Activated gamma-delta T cell treated with Interleukin-2 at 50 U/mL for 16 hours (primary cell): ENCODE data around the gene ALDOA.

Experiments used
- DNase-seq: peaks from one replicate; pipeline ENCODE4 v3.0.0-alpha.2; 2020

Gene ALDOA

GRCh38 chr16:30046178-30046577 lies 19.4 kb upstream of the ALDOA start:
- DNase-seq: no peak

GRCh38 chr16:30046588-30046987 lies 19.0 kb upstream of the ALDOA start:
- no peak for DNase-seq

- no peak for DNase-seq
Observed at GRCh38 chr16:30049871-30050270, 15.7 kb upstream of the ALDOA start.

- DNase-seq: no peak
Observed at GRCh38 chr16:30051518-30051917, 14.0 kb upstream of the ALDOA start.

GRCh38 chr16:30052671-30053372 lies 12.7 kb upstream of the ALDOA start:
- DNase-seq: peak; percentile 86

GRCh38 chr16:30053376-30054015 lies 12.1 kb upstream of the ALDOA start:
- DNase-seq: no peak

GRCh38 chr16:30054451-30054850 lies 11.1 kb upstream of the ALDOA start:
- DNase-seq: no peak

GRCh38 chr16:30054959-30055553 lies 10.5 kb upstream of the ALDOA start:
- DNase-seq: peak; percentile 33

- no peak for DNase-seq
Observed at GRCh38 chr16:30060346-30060745, 5.2 kb upstream of the ALDOA start.

- no peak for DNase-seq
Observed at GRCh38 chr16:30060836-30061554, 4.6 kb upstream of the ALDOA start.

- no peak for DNase-seq
Observed at GRCh38 chr16:30063278-30063892, 2.2 kb upstream of the ALDOA start.

GRCh38 chr16:30063893-30064728 lies 1.4 kb upstream of the ALDOA start:
- peak; percentile 65 for DNase-seq

GRCh38 chr16:30064729-30065101 lies 845 bp upstream of the ALDOA start:
- no peak for DNase-seq

GRCh38 chr16:30065943-30066760 lies 592 bp downstream of the ALDOA start:
- peak; percentile 30 for DNase-seq

GRCh38 chr16:30066761-30067583 lies 1.4 kb downstream of the ALDOA start:
- DNase-seq: no peak

GRCh38 chr16:30067584-30067916 lies 2.0 kb downstream of the ALDOA start:
- no peak for DNase-seq

- DNase-seq: no peak
Observed at GRCh38 chr16:30068333-30068732, 2.8 kb downstream of the ALDOA start.

- DNase-seq: peak; percentile 50
Observed at GRCh38 chr16:30068750-30069610, 3.4 kb downstream of the ALDOA start.

- DNase-seq: no peak
Observed at GRCh38 chr16:30069611-30070462, 4.3 kb downstream of the ALDOA start.
